ENCODE measurements around the gene EMID1.

The EMID1 gene

DNA sequence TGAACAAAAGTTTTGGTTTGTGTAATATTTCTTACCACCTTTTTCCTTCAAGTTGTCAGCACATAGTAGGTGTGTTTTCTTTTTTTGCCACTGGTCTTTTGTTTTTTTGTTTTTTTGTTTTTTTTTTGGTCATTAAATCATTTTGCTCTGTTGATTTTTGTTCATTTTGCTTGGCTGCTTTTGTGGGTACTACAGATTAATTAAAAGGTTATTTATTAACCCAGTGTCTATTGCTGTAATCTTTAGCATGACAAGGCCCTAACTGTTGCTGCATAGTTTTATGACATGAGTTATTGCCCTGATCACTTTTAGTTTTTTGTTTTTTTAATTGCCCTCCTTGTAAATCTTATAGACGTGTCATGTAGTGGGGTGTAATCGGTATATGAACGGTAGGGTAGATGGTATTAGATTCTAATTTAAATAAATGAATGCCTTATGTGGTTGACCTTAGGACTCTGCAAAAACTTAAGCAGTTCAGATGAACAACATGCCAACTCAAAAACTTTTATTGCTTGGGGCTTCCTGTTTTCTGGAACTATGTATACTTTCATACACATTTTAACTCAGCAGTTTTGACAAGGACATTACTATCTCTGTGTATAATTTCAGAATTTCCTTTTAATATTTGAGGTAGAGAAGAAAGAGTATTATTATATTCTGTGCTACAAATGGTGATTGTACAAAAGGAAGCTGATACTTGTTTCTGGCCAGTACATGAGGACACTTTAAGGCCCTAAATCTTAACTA is 70.3 kb downstream of the EMID1 start:
- H3K36me3 Mint-ChIP-seq = peaks cover 38% of the 10 kb centered on the region
- no peaks in the 10 kb centered on the region for H3K27me3 Mint-ChIP-seq
- no peak overlapping the region for H3K27ac Mint-ChIP-seq
- ATAC-seq (ENCODE audit: low read depth) (no peak), DNase-seq (ENCODE audit: low spot score in 2 of 2) (no peak)
- H3K9me3 Mint-ChIP-seq = no peaks in the 10 kb centered on the region
- H3K4me3 Mint-ChIP-seq = no peak overlapping the region
- H3K4me1 Mint-ChIP-seq = peaks cover 22% of the 10 kb centered on the region

DNA sequence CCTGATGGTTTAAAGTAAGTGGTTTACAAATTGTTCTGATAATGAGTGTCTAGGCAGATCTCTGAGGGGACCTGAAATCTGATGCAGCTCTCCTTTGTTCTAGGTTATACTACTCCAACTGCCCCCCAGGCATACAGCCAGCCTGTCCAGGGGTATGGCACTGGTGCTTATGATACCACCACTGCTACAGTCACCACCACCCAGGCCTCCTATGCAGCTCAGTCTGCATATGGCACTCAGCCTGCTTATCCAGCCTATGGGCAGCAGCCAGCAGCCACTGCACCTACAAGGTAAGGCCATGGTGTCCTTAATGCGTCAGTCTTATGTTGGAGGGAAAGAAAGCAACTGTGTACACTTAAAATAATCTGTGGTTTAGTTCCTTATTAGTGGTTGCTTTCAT is 72.2 kb downstream of the EMID1 start:
- Mint-ChIP-seq H3K4me3 (no peak overlapping the region), H3K9me3 (no peaks in the 10 kb centered on the region), H3K4me1 (peaks cover 17% of the 10 kb centered on the region), H3K27me3 (no peaks in the 10 kb centered on the region), H3K27ac (no peak overlapping the region), H3K36me3 (peaks cover 44% of the 10 kb centered on the region)
- no peak for DNase-seq (ENCODE audit: low spot score in 2 of 2)
- ATAC-seq (ENCODE audit: low read depth) = no peak

DNA sequence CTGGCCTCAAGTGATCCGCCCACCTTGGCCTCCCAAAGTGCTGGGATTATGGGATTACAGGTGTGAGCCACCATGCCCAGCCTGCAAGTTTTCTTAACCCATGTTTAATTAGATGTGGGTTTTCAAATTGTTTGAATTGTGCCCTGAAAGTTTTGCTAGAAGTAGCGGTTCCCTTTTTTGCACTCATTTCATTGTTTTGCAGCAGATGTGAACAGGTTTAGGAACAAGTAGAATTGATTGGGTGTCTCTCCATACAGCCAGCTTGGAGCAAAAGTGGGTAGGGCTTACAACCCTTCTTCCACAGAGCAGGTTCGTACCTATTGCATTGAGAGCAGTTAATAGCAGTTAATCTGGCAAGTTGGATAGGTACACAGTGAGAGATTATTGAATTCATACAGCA is 78.5 kb downstream of the EMID1 start:
- no peak for DNase-seq (ENCODE audit: low spot score in 2 of 2)
- Mint-ChIP-seq H3K9me3 (no peaks in the 10 kb centered on the region), H3K4me1 (peaks cover 5% of the 10 kb centered on the region), H3K27me3 (no peaks in the 10 kb centered on the region), H3K36me3 (peaks cover 46% of the 10 kb centered on the region), H3K27ac (no peak overlapping the region), H3K4me3 (no peak overlapping the region)
- no peak for ATAC-seq (ENCODE audit: low read depth)

DNA sequence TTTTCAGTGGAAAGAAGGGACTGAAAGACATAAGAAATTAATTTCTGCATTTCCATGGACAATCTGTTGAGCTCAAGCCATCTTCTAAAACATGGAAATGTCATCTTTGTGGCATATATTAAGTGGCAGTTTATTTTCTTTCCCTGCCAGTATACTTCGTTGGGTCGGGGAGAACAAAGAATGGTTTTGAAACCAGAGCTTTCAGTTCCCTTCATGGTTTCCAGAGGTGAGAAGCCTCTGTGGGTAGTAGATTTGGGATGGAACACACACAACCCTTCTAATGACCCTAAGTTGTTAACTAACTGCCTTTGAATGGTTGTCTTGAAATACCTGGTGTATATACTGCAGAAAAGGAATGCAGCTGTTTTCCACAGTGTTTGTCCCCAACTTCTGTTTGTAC is 83.1 kb downstream of the EMID1 start:
- peak overlapping the region; percentile 66 for H3K27ac Mint-ChIP-seq
- peaks cover 47% of the 10 kb centered on the region for H3K36me3 Mint-ChIP-seq
- no peak overlapping the region for H3K4me3 Mint-ChIP-seq
- no peaks in the 10 kb centered on the region for H3K9me3 Mint-ChIP-seq
- H3K4me1 Mint-ChIP-seq = peaks cover 3% of the 10 kb centered on the region
- H3K27me3 Mint-ChIP-seq = no peaks in the 10 kb centered on the region
- ATAC-seq (ENCODE audit: low read depth) (no peak), DNase-seq (ENCODE audit: low spot score in 2 of 2) (no peak)

DNA sequence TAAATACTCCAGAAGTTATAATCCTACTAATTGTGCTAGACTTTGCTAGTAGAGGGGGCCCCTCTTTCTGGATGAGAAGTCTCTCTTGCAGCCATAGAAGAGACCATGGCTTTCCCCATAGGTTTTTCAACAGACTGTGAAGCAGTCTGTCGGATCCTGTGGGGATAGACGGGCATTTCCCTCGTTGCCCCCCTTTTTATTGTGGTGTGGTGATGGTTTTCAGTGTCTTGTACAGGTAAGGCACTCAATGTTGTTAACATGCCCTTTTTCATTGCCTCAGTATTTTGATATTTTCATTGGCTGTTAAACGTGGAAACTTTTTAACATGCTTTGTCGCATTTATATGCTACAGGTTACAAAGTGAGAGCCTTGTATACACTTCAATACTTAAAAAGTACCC is 84.4 kb downstream of the EMID1 start:
- no peaks in the 10 kb centered on the region for H3K27me3 Mint-ChIP-seq
- ATAC-seq (ENCODE audit: low read depth) = no peak
- no peaks in the 10 kb centered on the region for H3K9me3 Mint-ChIP-seq

DNA sequence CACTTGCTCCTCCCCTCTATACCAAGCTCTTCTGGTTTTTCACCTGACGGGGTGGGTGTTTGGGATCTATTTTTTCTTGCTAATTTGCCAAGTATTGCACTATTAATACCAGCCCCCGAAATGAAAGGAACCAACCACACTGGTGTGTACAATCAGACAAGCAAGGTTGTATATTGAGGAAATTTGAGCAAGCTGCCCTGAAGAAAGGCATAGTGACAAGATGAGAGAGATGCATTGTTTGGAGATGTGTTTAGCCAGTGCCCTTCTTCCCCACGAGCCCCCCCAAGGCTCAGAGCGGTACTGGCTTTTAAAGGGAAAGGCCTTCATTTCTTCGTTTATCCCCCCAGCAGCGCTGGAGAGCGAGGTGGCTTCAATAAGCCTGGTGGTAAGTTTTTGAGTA is 85.5 kb downstream of the EMID1 start:
- Mint-ChIP-seq H3K9me3 (no peaks in the 10 kb centered on the region), H3K36me3 (peaks cover 44% of the 10 kb centered on the region), H3K27me3 (no peaks in the 10 kb centered on the region), H3K27ac (no peak overlapping the region), H3K4me3 (no peak overlapping the region), H3K4me1 (peaks cover 3% of the 10 kb centered on the region)
- no peak for ATAC-seq (ENCODE audit: low read depth)
- DNase-seq (ENCODE audit: low spot score in 2 of 2) = no peak

More for the DNA sequence above, 84.4 kb downstream of the EMID1 start:
- Mint-ChIP-seq H3K27ac (no peak overlapping the region), H3K4me1 (peaks cover 3% of the 10 kb centered on the region), H3K36me3 (peaks cover 43% of the 10 kb centered on the region), H3K4me3 (no peak overlapping the region)
- DNase-seq (ENCODE audit: low spot score in 2 of 2) = no peak

DNA sequence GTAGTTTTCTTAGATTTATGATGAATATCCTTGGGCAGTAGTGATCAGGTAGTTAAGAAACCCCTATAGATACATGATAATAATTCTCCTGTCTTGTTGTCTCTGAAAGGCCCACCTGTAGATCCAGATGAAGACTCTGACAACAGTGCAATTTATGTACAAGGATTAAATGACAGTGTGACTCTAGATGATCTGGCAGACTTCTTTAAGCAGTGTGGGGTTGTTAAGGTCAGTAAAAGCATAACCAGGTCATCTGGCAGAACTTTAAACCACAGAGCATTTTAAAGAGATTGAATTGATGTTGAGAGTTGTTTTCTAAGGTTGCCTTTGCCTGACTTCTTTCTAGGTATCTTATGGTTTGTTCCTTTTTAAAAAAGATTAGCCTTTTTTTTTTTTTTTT is 86.7 kb downstream of the EMID1 start:
- no peaks in the 10 kb centered on the region for H3K27me3 Mint-ChIP-seq
- peaks cover 3% of the 10 kb centered on the region for H3K4me1 Mint-ChIP-seq
- peaks cover 38% of the 10 kb centered on the region for H3K36me3 Mint-ChIP-seq
- ATAC-seq (ENCODE audit: low read depth) (no peak), DNase-seq (ENCODE audit: low spot score in 2 of 2) (no peak)
- H3K27ac Mint-ChIP-seq = peak overlapping the region; percentile 39
- H3K4me3 Mint-ChIP-seq = no peak overlapping the region
- H3K9me3 Mint-ChIP-seq = no peaks in the 10 kb centered on the region

DNA sequence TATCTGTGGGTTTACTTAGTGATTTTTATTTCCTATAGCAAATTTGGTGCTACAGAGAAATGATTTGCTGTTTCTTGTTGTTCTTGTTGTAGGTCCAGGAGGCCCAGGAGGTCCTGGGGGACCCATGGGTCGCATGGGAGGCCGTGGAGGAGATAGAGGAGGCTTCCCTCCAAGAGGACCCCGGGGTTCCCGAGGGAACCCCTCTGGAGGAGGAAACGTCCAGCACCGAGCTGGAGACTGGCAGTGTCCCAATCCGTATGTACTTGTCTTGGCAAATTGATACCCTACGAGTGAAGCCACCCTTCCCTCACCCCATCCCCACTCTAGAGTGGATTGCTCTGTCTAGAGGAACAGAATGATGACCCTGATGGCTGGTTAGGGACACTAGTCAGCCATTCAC is 92.9 kb downstream of the EMID1 start:
- Mint-ChIP-seq H3K36me3 (peaks cover 33% of the 10 kb centered on the region), H3K27me3 (no peaks in the 10 kb centered on the region), H3K27ac (no peak overlapping the region), H3K9me3 (no peaks in the 10 kb centered on the region), H3K4me1 (peaks cover 9% of the 10 kb centered on the region), H3K4me3 (no peak overlapping the region)
- ATAC-seq (ENCODE audit: low read depth) (no peak), DNase-seq (ENCODE audit: low spot score in 2 of 2) (no peak)

DNA sequence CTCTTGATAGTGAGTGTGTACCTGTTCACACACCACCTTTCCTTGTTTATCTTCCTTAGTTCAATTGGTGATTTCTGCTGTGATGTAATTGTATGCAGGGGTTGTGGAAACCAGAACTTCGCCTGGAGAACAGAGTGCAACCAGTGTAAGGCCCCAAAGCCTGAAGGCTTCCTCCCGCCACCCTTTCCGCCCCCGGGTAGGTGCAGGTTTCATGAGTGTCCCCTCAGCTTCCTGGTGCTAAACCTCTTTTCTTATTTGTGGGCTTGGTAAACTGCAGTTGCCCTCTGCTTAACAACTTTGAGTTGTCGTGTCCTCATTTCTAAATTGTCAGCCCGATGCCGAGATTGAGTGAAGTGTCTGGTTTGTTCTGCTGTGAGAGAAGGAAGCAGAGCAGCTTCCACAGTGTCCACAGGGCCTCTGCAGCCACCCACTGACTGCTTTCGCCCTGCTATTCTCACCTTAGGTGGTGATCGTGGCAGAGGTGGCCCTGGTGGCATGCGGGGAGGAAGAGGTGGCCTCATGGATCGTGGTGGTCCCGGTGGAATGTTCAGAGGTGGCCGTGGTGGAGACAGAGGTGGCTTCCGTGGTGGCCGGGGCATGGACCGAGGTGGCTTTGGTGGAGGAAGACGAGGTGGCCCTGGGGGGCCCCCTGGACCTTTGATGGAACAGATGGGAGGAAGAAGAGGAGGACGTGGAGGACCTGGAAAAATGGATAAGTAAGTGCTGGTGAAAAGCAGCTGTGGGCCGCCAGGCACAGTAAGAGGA is 93.6 kb downstream of the EMID1 start:
- ATAC-seq (ENCODE audit: low read depth) = no peak
- no peak overlapping the region for H3K27ac Mint-ChIP-seq
- no peaks in the 10 kb centered on the region for H3K27me3 Mint-ChIP-seq
- peaks cover 31% of the 10 kb centered on the region for H3K36me3 Mint-ChIP-seq
- DNase-seq (ENCODE audit: low spot score in 2 of 2) = no peak
- H3K4me3 Mint-ChIP-seq = no peak overlapping the region
- H3K9me3 Mint-ChIP-seq = no peaks in the 10 kb centered on the region
- H3K4me1 Mint-ChIP-seq = peaks cover 10% of the 10 kb centered on the region

DNA sequence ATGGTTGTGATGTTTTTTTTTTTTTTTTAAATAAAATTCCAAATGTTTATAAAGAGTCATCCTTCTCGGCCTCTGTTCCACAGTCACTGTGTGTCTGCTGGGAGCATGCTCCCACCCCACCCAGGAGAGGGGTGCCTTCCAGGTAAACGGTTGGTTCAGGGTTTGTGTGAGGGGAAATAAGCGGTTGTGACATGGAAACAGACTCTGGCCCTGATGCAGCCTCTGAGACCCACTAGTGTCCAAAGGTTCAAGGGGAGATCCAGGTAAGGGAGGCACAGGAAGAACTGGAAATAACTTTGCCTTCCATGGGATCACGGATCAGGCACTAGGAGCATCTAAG is 94.7 kb downstream of the EMID1 start:
- H3K27me3 Mint-ChIP-seq = peaks cover 4% of the 10 kb centered on the region
- no peaks in the 10 kb centered on the region for H3K9me3 Mint-ChIP-seq
- no peak overlapping the region for H3K4me3 Mint-ChIP-seq
- ATAC-seq (ENCODE audit: low read depth) (peak; percentile 8), DNase-seq (ENCODE audit: low spot score in 2 of 2) (no peak)
- H3K27ac Mint-ChIP-seq = peak overlapping the region; percentile 36
- H3K36me3 Mint-ChIP-seq = peaks cover 31% of the 10 kb centered on the region
- peaks cover 13% of the 10 kb centered on the region for H3K4me1 Mint-ChIP-seq

DNA sequence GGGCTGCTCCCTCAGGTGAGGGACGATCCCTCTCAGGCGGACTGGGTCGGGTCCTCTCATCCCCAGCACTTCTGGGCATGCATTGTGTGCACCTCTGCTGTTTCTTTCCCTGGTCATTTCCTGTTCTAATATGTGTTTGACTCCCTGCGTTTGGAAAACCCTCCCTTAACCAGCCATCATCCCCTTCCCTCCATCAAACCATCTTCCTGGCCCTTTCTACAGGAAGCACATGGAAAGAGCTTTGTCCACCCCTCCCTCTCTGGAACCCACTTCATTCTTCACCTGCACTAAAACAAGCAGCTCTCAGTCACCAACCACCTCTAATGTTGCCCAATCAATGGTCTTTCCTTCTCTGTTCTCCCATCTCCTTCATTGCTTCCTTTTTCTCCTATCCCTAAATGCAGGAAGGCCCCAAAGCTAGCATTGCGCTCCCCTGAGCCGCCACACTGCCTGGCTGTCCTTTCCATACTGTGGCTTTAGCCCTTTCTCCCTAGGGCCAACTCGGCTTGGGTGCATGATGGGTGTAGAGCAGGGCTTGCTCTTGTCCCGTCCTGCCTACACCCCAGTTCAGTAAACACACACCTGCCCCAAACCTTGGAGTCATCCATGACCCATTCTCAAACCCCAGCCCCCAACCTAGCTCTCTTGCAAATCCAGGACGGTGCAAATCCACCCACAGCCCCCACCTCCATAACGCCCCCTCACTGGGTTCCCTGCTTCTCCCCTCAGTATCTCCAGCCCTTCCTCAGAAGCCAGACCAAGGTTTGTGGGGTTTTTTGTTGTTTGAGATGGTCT is 95.3 kb downstream of the EMID1 start:
- ATAC-seq (ENCODE audit: low read depth) = peak; percentile 16
- peaks cover 28% of the 10 kb centered on the region for H3K36me3 Mint-ChIP-seq
- DNase-seq (ENCODE audit: low spot score in 2 of 2) = no peak
- H3K4me3 Mint-ChIP-seq = no peak overlapping the region
- H3K4me1 Mint-ChIP-seq = peaks cover 16% of the 10 kb centered on the region
- peaks cover 6% of the 10 kb centered on the region for H3K27me3 Mint-ChIP-seq
- H3K9me3 Mint-ChIP-seq = no peaks in the 10 kb centered on the region
- peak overlapping the region; percentile 36 for H3K27ac Mint-ChIP-seq

DNA sequence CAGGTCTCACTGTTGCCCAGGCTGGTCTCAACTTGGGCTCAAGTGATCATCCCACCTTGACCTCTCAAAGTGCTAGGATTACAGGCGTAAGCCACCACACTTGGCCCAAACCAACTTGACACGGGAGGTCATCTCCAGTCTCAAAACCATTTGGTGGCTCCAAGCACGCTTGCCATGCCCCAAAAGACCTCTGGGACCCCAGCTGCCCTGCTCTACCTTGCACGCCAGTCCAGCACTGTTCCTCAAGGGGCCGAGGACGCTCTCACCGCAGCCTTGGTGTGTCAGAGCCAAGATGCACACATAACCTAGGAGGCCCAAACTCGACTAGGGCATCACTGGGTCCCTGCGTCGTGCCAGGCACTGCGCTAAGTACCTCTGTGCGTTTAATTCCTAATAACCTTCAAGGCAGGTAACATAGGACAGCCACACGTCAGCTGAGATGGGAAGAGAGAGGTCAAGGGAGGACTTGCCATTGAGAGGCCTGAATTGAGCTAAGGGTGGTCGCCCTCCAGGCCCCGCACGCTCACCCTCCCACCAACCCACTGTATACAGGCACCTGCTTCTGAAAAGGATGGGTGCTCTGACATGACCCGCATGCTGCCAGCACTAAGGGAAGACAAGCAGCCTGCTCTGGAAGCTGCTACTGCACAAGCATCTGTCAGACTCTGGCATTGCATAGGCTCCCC is 96.2 kb downstream of the EMID1 start:
- H3K4me1 Mint-ChIP-seq = peaks cover 21% of the 10 kb centered on the region

DNA sequence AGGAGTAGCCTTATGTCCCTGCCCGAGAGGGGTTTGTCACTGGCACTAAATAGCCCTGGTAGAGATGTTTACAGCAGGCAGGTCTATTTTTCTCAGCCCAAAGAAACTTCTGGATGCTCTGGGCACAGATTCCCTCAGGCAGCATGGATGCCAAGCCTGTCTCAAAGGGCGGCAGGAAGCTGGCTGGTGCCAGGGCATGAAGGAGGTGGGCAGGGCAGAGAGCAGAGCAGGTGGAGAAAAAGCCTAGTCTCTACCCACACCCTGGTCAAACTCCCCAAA is 96.6 kb downstream of the EMID1 start:
- ATAC-seq (ENCODE audit: low read depth) (no peak), DNase-seq (ENCODE audit: low spot score in 2 of 2) (no peak)
- H3K4me1 Mint-ChIP-seq = peaks cover 22% of the 10 kb centered on the region
- peaks cover 25% of the 10 kb centered on the region for H3K36me3 Mint-ChIP-seq
- no peak overlapping the region for H3K4me3 Mint-ChIP-seq
- peaks cover 10% of the 10 kb centered on the region for H3K27me3 Mint-ChIP-seq
- no peaks in the 10 kb centered on the region for H3K9me3 Mint-ChIP-seq
- H3K27ac Mint-ChIP-seq = no peak overlapping the region

More for the DNA sequence above, 96.2 kb downstream of the EMID1 start:
- peaks cover 28% of the 10 kb centered on the region for H3K36me3 Mint-ChIP-seq
- ATAC-seq (ENCODE audit: low read depth) = no peak
- H3K27me3 Mint-ChIP-seq = peaks cover 9% of the 10 kb centered on the region
- no peak for DNase-seq (ENCODE audit: low spot score in 2 of 2)
- no peak overlapping the region for H3K4me3 Mint-ChIP-seq
- H3K9me3 Mint-ChIP-seq = no peaks in the 10 kb centered on the region
- H3K27ac Mint-ChIP-seq = no peak overlapping the region

All from memory B cell (primary cell).